Activated naive CD8-positive, alpha-beta T cell treated with anti-CD3 and anti-CD28 coated beads, Interleukin-2, amount 50 U/mL, for 24 hours (primary cell): ENCODE results near the gene SPART.

Experiments
- ATAC-seq: fragments of 150-1000 bp; cut with Tn5 transposase; one replicate; pipeline ENCODE4 v1.10.0; 2021
- DNase-seq: peaks from one replicate; pipeline ENCODE4 v3.0.0; 2021
- H3K27ac Mint-ChIP-seq: one replicate; pipeline ENCODE4 v1.8.0; 2021; ENCODE audit warnings: mild to moderate bottlenecking, mixed read lengths
- H3K27me3 Mint-ChIP-seq: one replicate; pipeline ENCODE4 v1.8.0; 2021; ENCODE audit warnings: mixed read lengths
- H3K36me3 Mint-ChIP-seq: one replicate; pipeline ENCODE4 v1.8.0; 2021; ENCODE audit warnings: low read depth, mixed read lengths
- H3K4me1 Mint-ChIP-seq: one replicate; pipeline ENCODE4 v1.8.0; 2021; ENCODE audit warnings: mixed read lengths
- H3K4me3 Mint-ChIP-seq: one replicate; pipeline ENCODE4 v1.8.0; 2021; ENCODE audit warnings: mild to moderate bottlenecking, moderate library complexity, mixed read lengths
- H3K9me3 Mint-ChIP-seq: one replicate; pipeline ENCODE4 v1.8.0; 2021; ENCODE audit warnings: mixed read lengths

Gene SPART

GRCh38 chr13:36261976-36262375 is 84.2 kb downstream of the SPART start:
- Mint-ChIP-seq H3K27ac (no peak overlapping the region), H3K36me3 (no peaks in the 10 kb centered on the region), H3K4me3 (no peak overlapping the region), H3K27me3 (peaks cover 7% of the 10 kb centered on the region), H3K4me1 (no peaks in the 10 kb centered on the region), H3K9me3 (no peaks in the 10 kb centered on the region)
- ATAC-seq (no peak), DNase-seq (no peak)

GRCh38 chr13:36261011-36261410 is 85.2 kb downstream of the SPART start:
- DNase-seq, result no peak
- ATAC-seq, result no peak
- Mint-ChIP-seq H3K36me3 (no peaks in the 10 kb centered on the region), H3K9me3 (no peaks in the 10 kb centered on the region), H3K27ac (no peak overlapping the region), H3K27me3 (peaks cover 7% of the 10 kb centered on the region), H3K4me3 (no peak overlapping the region), H3K4me1 (no peaks in the 10 kb centered on the region)

- Mint-ChIP-seq H3K36me3 (no peaks in the 10 kb centered on the region), H3K4me1 (no peaks in the 10 kb centered on the region), H3K4me3 (no peak overlapping the region), H3K27me3 (peaks cover 12% of the 10 kb centered on the region), H3K9me3 (no peaks in the 10 kb centered on the region), H3K27ac (no peak overlapping the region)
- no peak for ATAC-seq
- no peak for DNase-seq
These were observed 86.6 kb downstream of the SPART start for GRCh38 chr13:36259361-36260137.

- peaks cover 12% of the 10 kb centered on the region for H3K27me3 Mint-ChIP-seq
- ATAC-seq, result no peak
- H3K27ac Mint-ChIP-seq, result no peak overlapping the region
- no peak overlapping the region for H3K4me3 Mint-ChIP-seq
- no peaks in the 10 kb centered on the region for H3K36me3 Mint-ChIP-seq
- H3K9me3 Mint-ChIP-seq, result no peaks in the 10 kb centered on the region
- DNase-seq, result no peak
- H3K4me1 Mint-ChIP-seq, result no peaks in the 10 kb centered on the region
These were observed 87.4 kb downstream of the SPART start for GRCh38 chr13:36258831-36259230.
